B cell (primary cell): ENCODE measurements around the gene PSG6. TPM values are rescaled to one million over a fixed set of nuclear protein-coding genes. Genes with fewer than 3 reads are reported as not detected.
"Not testable (repeated sequence)": the region's sequence is repeated elsewhere in the genome, so short reads cannot be mapped to it uniquely, and the experiment has no call there.

Experiments
- ATAC-seq: fragments of 200-7000 bp; cut with Tn5 transposase; one replicate; pipeline ENCODE4 v1.10.0; 2021; ENCODE audit warnings: low read depth, mild to moderate bottlenecking, moderate number of reproducible peaks, moderate library complexity
- CTCF ChIA-PET: fragments of 350-600 bp; sonication (Branson Sonifier 250); formaldehyde crosslinking; loops from one replicate; lab custom pipeline; 2021; ENCODE audit warnings: antibody characterized with exemption, inconsistent platforms; lab: Charles Lee
- POLR2A ChIA-PET: fragments of 350-600 bp; sonication (Branson Sonifier 250); formaldehyde crosslinking; loops from one replicate; lab custom pipeline; 2021; ENCODE audit warnings: antibody characterized with exemption; lab: Charles Lee
- DNase-seq: peaks from one replicate; pipeline ENCODE4 v3.0.0; 2013
- H2AFZ ChIP-seq: 2 replicates; pipeline ENCODE4 v1.6.1; 2012; ENCODE audit warnings: mild to moderate bottlenecking, low read depth, low read length; ENCODE audit not compliant: insufficient read depth, poor library complexity, severe bottlenecking
- H3K27ac ChIP-seq, 2 donors: 1 replicate in 1 of 2; 2 replicates in 1 of 2; pipeline ENCODE4 v1.5.1; 2012 to 2013; ENCODE audit warnings: low read length in 2 of 2, mild to moderate bottlenecking in 2 of 2, moderate library complexity in 1 of 2
- H3K27me3 ChIP-seq, 4 experiments: fragments of 200-600 bp in 1 of 4; sonication (generic) in 1 of 4; replicated peaks in 1 of 4; 1 replicate in 2 of 4; 2 replicates in 2 of 4; pipeline versions ENCODE4 v1.6.1 to v1.7.0; 2013 to 2016; ENCODE audit warnings: low read length in 3 of 4, mild to moderate bottlenecking in 2 of 4, mixed read lengths in 1 of 4, moderate library complexity in 1 of 4; ENCODE audit not compliant: insufficient read depth in 4 of 4, control insufficient read depth in 3 of 4; ENCODE audit errors: control extremely low read depth in 1 of 4
- H3K36me3 ChIP-seq, 2 experiments: replicated peaks in 1 of 2; 1 replicate in 1 of 2; 2 replicates in 1 of 2; pipeline versions ENCODE4 v1.6.1 to v1.7.1; 2013; ENCODE audit warnings: low read length in 1 of 2; ENCODE audit not compliant: insufficient read depth in 2 of 2, control insufficient read depth in 1 of 2; ENCODE audit errors: control extremely low read depth in 1 of 2, extremely low read depth in 1 of 2
- H3K4me1 ChIP-seq, 2 donors: fragments of 200-600 bp in 1 of 2; sonication (generic) in 1 of 2; 1 replicate in 1 of 2; 2 replicates in 1 of 2; pipeline versions ENCODE4 v1.5.1 to v1.6.1; 2013 to 2017; ENCODE audit warnings: low read length in 2 of 2; ENCODE audit not compliant: control insufficient read depth in 2 of 2, insufficient read depth in 2 of 2
- H3K4me2 ChIP-seq: replicated peaks from 2 replicates; pipeline ENCODE3; 2012; ENCODE audit warnings: mild to moderate bottlenecking, low read depth, low read length; ENCODE audit not compliant: poor library complexity, severe bottlenecking
- H3K4me3 ChIP-seq, 5 experiments: fragments of 200-600 bp in 1 of 5; sonication (generic) in 1 of 5; 1 replicate in 3 of 5; 2 replicates in 2 of 5; pipeline versions ENCODE4 v1.5.1 to v1.7.0; 2011 to 2016; ENCODE audit warnings: low read length in 4 of 5, mild to moderate bottlenecking in 4 of 5, low read depth in 2 of 5, control low read depth in 1 of 5, moderate library complexity in 1 of 5; ENCODE audit not compliant: insufficient read depth in 1 of 5; ENCODE audit errors: control extremely low read depth in 1 of 5, extremely low read depth in 1 of 5
- H3K79me2 ChIP-seq: fragments of 200-600 bp; sonication (generic); one replicate; pipeline ENCODE4 v1.6.0; 2016; ENCODE audit warnings: low read length; ENCODE audit not compliant: control insufficient read depth, insufficient read depth
- H3K9ac ChIP-seq: fragments of 200-600 bp; sonication (generic); 2 replicates; pipeline ENCODE4 v1.6.1; 2017; ENCODE audit warnings: mild to moderate bottlenecking, low read length, moderate library complexity
- H3K9me3 ChIP-seq, 3 donors: one replicate each; pipeline versions ENCODE4 v1.6.1 to v1.7.1; 2013; ENCODE audit warnings: low read length in 2 of 3; ENCODE audit not compliant: control insufficient read depth in 2 of 3, insufficient read depth in 1 of 3; ENCODE audit errors: control extremely low read depth in 1 of 3
- H4K20me1 ChIP-seq: 2 replicates; pipeline ENCODE4 v1.6.0; 2012; ENCODE audit warnings: mild to moderate bottlenecking, low read length; ENCODE audit not compliant: insufficient read depth, control insufficient read depth, poor library complexity, severe bottlenecking
- H3K27ac Mint-ChIP-seq: one replicate; pipeline ENCODE4 v1.8.0; 2021; ENCODE audit warnings: mixed read lengths
- H3K27me3 Mint-ChIP-seq: one replicate; pipeline ENCODE4 v1.8.0; 2021; ENCODE audit warnings: mixed read lengths
- H3K4me1 Mint-ChIP-seq: one replicate; pipeline ENCODE4 v1.8.0; 2021; ENCODE audit warnings: mixed read lengths
- H3K4me3 Mint-ChIP-seq: one replicate; pipeline ENCODE4 v1.8.0; 2021; ENCODE audit warnings: mixed read lengths
- H3K9me3 Mint-ChIP-seq: one replicate; pipeline ENCODE4 v1.8.0; 2022; ENCODE audit warnings: mixed read lengths; ENCODE audit not compliant: insufficient read depth
- WGBS: methylation state at CpG from one replicate; pipeline ENCODE4 v1.1.5; 2013; ENCODE audit warnings: missing lambda C conversion rate; ENCODE audit not compliant: insufficient coverage; 5-methylcytosine and 5-hydroxymethylcytosine counted together
- intact Hi-C: fragments of 100-400 bp; cut with micrococcal nuclease; formaldehyde crosslinking; loops from one replicate; pipeline ENCODE4 v1.10.0; 2022
- polyA plus RNA-seq: library from polyadenylated mRNA; depleted of rRNA; stranded (reverse); fragments of >200 nt; gene quantifications from 2 replicates; pipeline ENCODE4 v1.2.3, GENCODE V29; 2012
- total RNA-seq, 2 donors: library from RNA; stranded (reverse); fragments of 120-200 nt in 1 of 2; gene quantifications; 1 replicate in 1 of 2; 2 replicates in 1 of 2; pipeline versions ENCODE4 v1.2.3 to v1.2.4, GENCODE V29; 2013 to 2022

The PSG6 gene
- total and polyA plus RNA-seq, 2 donors (not counting 1 experiment from before 2014, with no cell fraction given), result not detected

DNA sequence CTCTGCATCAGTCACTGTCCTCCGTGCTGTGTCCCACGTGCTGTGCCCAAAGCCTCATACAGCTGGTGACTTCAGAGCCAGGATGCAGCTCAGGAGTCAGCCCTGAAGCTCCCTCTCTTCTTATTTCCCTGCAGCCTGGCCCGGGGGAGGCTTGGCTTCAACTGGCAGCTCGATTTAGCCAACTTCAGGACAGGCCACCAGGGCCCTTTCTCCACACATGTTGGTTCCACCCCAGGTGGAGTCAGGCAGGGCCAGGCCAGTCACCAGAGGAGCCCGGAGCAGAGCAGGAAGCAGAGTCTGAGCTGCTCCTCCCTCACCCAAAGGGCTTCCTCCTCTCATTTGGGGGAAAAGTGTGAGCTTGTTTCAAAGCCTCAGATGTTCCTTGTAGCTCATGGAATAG, 11.5 kb downstream of the PSG6 start:
- WGBS, result 67% methylated on average over 4 of the region's 5 CpGs
- H3K4me1 Mint-ChIP-seq, POLR2A ChIA-PET, H3K4me1 ChIP-seq, H3K9ac ChIP-seq, H3K9me3 Mint-ChIP-seq, CTCF ChIA-PET, H3K9me3 ChIP-seq, H3K4me3 ChIP-seq, H2AFZ ChIP-seq, H3K79me2 ChIP-seq, DNase-seq, H3K4me3 Mint-ChIP-seq, H3K27ac Mint-ChIP-seq, ATAC-seq, H4K20me1 ChIP-seq, H3K27me3 Mint-ChIP-seq, H3K27ac ChIP-seq, H3K4me2 ChIP-seq, intact Hi-C loops, H3K27me3 ChIP-seq, H3K36me3 ChIP-seq: not testable (repeated sequence)

DNA sequence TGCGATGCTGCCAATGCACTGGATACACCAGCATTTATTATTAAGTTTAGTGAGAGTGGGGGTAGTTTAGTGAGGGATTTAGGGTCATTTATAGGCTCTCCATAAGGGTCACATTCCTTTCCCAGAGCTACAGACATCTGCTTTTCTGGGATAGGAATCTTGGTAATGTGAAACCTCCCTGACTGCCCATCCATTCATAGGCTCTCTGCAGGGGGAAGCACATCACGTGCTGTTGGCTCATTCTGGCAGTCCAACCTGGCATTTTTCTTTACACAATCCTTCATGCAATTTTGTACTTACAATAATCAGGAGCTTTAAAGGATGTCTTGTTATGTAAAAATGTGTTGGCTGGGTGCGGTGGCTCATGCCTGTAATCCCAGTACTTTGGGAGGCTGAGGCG, 17.1 kb downstream of the PSG6 start:
- H3K27me3 ChIP-seq, H3K36me3 ChIP-seq, H3K9me3 ChIP-seq, H3K79me2 ChIP-seq, H3K27ac Mint-ChIP-seq, intact Hi-C loops, H3K4me3 Mint-ChIP-seq, H3K27ac ChIP-seq, DNase-seq, POLR2A ChIA-PET, H3K4me2 ChIP-seq, H3K9me3 Mint-ChIP-seq, H3K4me1 ChIP-seq, H2AFZ ChIP-seq, H4K20me1 ChIP-seq, CTCF ChIA-PET, H3K9ac ChIP-seq, ATAC-seq, H3K4me3 ChIP-seq, H3K4me1 Mint-ChIP-seq: not testable (repeated sequence)
- WGBS, result 100% methylated on average over 1 of the region's 4 CpGs
- H3K27me3 Mint-ChIP-seq, result peaks cover 16% of the 10 kb centered on the region

DNA sequence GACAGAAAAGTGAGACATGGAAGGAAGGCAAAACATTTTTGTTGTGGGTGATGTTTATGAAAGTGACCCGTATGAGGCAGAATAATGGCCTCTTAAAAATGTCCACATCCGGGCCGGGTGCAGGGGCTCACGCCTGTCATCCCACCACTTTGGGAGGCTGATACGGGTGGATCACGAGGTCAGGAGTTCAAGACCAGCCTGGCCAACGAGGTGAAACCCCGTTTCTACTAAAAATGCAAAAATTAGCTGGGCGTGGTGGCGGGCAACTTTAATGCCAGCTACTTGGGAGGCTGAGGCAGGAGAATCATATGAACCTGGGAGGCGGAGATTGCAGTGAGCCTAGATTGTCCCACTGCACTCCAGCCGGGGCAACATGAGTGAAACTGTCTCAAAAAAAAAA, 18.0 kb downstream of the PSG6 start:
- DNase-seq, H3K27ac ChIP-seq, H3K9ac ChIP-seq, H3K79me2 ChIP-seq, H3K9me3 ChIP-seq, H2AFZ ChIP-seq, H3K27ac Mint-ChIP-seq, H4K20me1 ChIP-seq, H3K36me3 ChIP-seq, H3K4me2 ChIP-seq, H3K4me3 Mint-ChIP-seq, H3K4me1 ChIP-seq, ATAC-seq, H3K27me3 ChIP-seq, H3K4me1 Mint-ChIP-seq, POLR2A ChIA-PET, H3K9me3 Mint-ChIP-seq, intact Hi-C loops, H3K4me3 ChIP-seq: not testable (repeated sequence)
- 78% methylated on average over 9 of the region's 12 CpGs for WGBS
- H3K27me3 Mint-ChIP-seq, result peaks cover 16% of the 10 kb centered on the region
- CTCF ChIA-PET, result interaction anchor here (0.8 kb wide), 1 partner anchor 14 kb away, joined by 3 read pairs; no protein-coding TSS in a partner anchor

DNA sequence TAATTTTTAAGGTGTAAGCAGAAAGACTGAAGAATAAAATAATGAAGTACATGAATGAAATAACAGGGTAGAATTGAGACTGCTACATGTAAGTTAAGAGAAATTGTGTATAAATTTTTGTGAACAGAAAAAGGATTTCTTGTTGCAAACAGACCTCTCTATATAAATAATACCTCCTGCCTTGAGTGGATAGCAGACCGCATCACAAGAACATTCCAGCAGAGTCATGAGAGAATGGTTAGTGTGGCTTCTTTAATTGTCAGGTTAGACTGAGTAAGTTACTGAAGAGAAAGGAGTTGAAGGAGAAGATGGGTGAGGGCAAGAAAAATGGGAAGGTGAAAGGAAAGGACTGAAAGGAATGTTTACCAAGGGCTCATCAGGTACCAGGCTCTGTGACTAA, 18.6 kb downstream of the PSG6 start:
- H4K20me1 ChIP-seq, H3K9me3 Mint-ChIP-seq, H3K4me3 Mint-ChIP-seq, H3K4me1 Mint-ChIP-seq, POLR2A ChIA-PET, H3K27ac ChIP-seq, intact Hi-C loops, CTCF ChIA-PET, H3K4me3 ChIP-seq, H3K79me2 ChIP-seq, H2AFZ ChIP-seq, H3K4me2 ChIP-seq, ATAC-seq, H3K9me3 ChIP-seq, H3K36me3 ChIP-seq, DNase-seq, H3K9ac ChIP-seq, H3K27ac Mint-ChIP-seq, H3K4me1 ChIP-seq, H3K27me3 ChIP-seq: not testable (repeated sequence)
- WGBS, result no CpG with 5 or more reads among the region's 1 CpG
- H3K27me3 Mint-ChIP-seq, result peaks cover 16% of the 10 kb centered on the region
